Astrocyte (in vitro differentiated cells and primary cell): ENCODE results near the gene ZNF587. TPM values are rescaled to one million over a fixed set of nuclear protein-coding genes. Genes with fewer than 3 reads are reported as not detected.
A peak's percentile ranks its signal among the peaks of the same experiment; 100 is the strongest.
"Not testable (repeated sequence)": the region's sequence is repeated elsewhere in the genome, so short reads cannot be mapped to it uniquely, and the experiment has no call there.

Experiments
- DNase-seq: peaks from one replicate; pipeline ENCODE4 v3.0.0-alpha.2; 2010; ENCODE audit warnings: low read depth
- FAIRE-seq: peaks from 2 replicates; lab custom pipeline; 2011; peaks lifted over from hg19 to GRCh38; lab: Jason Lieb, UNC
- H2AFZ ChIP-seq: 2 replicates; pipeline ENCODE4 v1.6.0; 2012; ENCODE audit warnings: low read depth, low read length, inconsistent platforms
- H3K27ac ChIP-seq: 2 replicates; pipeline ENCODE4 v1.5.1; 2011; ENCODE audit warnings: low read depth, low read length, inconsistent platforms
- H3K27me3 ChIP-seq: 2 replicates; pipeline ENCODE4 v1.6.0; 2011; ENCODE audit warnings: low read length, inconsistent platforms; ENCODE audit not compliant: insufficient read depth
- H3K36me3 ChIP-seq: 2 replicates; pipeline ENCODE4 v1.5.1; 2011; ENCODE audit warnings: low read length, inconsistent platforms; ENCODE audit not compliant: insufficient read depth
- H3K4me1 ChIP-seq: 2 replicates; pipeline ENCODE4 v1.5.1; 2011; ENCODE audit warnings: low read length, inconsistent platforms; ENCODE audit not compliant: insufficient read depth
- H3K4me2 ChIP-seq: 2 replicates; pipeline ENCODE4 v1.6.0; 2012; ENCODE audit warnings: low read length, inconsistent platforms
- H3K4me3 ChIP-seq: 2 replicates; pipeline ENCODE4 v1.5.1; 2011; ENCODE audit warnings: low read depth, mild to moderate bottlenecking, low read length, inconsistent platforms; ENCODE audit not compliant: insufficient read depth
- H3K79me2 ChIP-seq: 2 replicates; pipeline ENCODE4 v1.6.0; 2012; ENCODE audit warnings: mild to moderate bottlenecking, low read length, inconsistent platforms; ENCODE audit not compliant: insufficient read depth
- H3K9ac ChIP-seq: 2 replicates; pipeline ENCODE4 v1.6.0; 2012; ENCODE audit warnings: mild to moderate bottlenecking, low read length, inconsistent platforms
- H3K9me3 ChIP-seq: 2 replicates; pipeline ENCODE4 v1.5.1; 2012; ENCODE audit warnings: low read depth, mild to moderate bottlenecking, low read length, inconsistent platforms; ENCODE audit not compliant: insufficient read depth
- H4K20me1 ChIP-seq: 2 replicates; pipeline ENCODE4 v1.6.0; 2012; ENCODE audit warnings: low read length, inconsistent platforms; ENCODE audit not compliant: insufficient read depth
- H3K27ac Mint-ChIP-seq: one replicate; pipeline ENCODE4 v1.8.0; 2021; ENCODE audit warnings: mild to moderate bottlenecking, mixed read lengths; ENCODE audit not compliant: unreplicated experiment
- H3K27me3 Mint-ChIP-seq: one replicate; pipeline ENCODE4 v1.8.0; 2021; ENCODE audit warnings: low read depth, mixed read lengths; ENCODE audit not compliant: unreplicated experiment
- H3K36me3 Mint-ChIP-seq: one replicate; pipeline ENCODE4 v1.8.0; 2021; ENCODE audit warnings: low read depth, mixed read lengths; ENCODE audit not compliant: unreplicated experiment
- H3K4me1 Mint-ChIP-seq: one replicate; pipeline ENCODE4 v1.8.0; 2021; ENCODE audit warnings: low read depth, mixed read lengths; ENCODE audit not compliant: unreplicated experiment
- H3K4me3 Mint-ChIP-seq: one replicate; pipeline ENCODE4 v1.8.0; 2021; ENCODE audit warnings: mild to moderate bottlenecking, moderate library complexity, mixed read lengths; ENCODE audit not compliant: unreplicated experiment
- H3K9me3 Mint-ChIP-seq: one replicate; pipeline ENCODE4 v1.8.0; 2021; ENCODE audit warnings: mild to moderate bottlenecking, mixed read lengths; ENCODE audit not compliant: unreplicated experiment
- EZH2 ChIP-seq: IDR thresholded peaks from 2 replicates; pipeline ENCODE4 v1.6.1; 2012; ENCODE audit warnings: mild to moderate bottlenecking, low read length, inconsistent platforms; ENCODE audit not compliant: insufficient read depth
- total RNA-seq: library from RNA; stranded (reverse); gene quantifications from 2 replicates; pipeline ENCODE4 v1.2.1, GENCODE V29; 2021

Gene ZNF587
- total RNA-seq, 1 donor from 2014 or later, result 37.4 TPM

- FAIRE-seq (no peak), DNase-seq (peak; percentile 76)
Measured at GRCh38 chr19:57850553-57851017, 926 bp downstream of the ZNF587 start.

DNA sequence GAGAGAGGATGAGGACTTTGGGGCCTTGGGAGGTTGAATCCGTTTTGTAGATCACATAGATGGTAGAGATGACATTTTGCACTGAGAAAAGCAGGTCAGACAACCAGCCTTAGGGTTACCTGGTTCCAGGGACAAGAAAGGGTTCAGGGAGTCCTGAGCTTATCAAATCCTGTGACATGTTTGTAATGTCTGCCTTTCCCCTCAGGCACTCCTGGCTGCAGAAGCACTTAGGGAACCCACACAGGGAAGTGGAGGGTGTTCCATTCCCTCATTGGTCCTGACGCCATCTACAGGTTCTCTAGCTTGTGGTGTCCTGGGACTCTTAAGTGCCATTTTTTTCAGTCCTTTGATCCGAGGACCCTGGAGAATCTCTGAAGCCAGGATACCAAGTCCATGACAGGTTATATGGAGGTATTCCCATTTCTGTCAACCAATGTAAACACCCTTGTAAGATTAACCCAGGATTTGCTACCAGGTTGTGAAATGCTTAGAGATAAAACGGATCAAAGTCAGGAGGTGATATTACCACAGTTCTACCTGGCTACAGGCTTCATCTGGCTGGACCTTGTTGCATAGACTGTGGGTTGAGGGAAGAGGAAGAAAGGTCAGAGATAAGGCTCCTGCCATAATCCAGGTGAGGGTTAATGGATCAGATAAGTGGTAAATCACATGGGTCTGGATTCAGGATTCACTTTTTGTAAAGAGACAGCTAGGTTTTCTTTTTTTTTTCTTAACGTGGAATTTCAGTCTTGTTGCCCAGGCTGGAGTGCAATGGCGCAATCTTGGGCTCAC lies 2.3 kb downstream of the ZNF587 start:
- Mint-ChIP-seq H3K4me1 (peaks cover 15% of the 10 kb centered on the region), H3K4me3 (peak overlapping the region; percentile 97), H3K36me3 (peaks cover 13% of the 10 kb centered on the region), H3K27ac (peak overlapping the region; percentile 34)
- not testable (repeated sequence) for DNase-seq, H3K9me3 Mint-ChIP-seq, H3K27me3 ChIP-seq, FAIRE-seq, H3K9ac ChIP-seq, H3K27ac ChIP-seq, H2AFZ ChIP-seq, H3K9me3 ChIP-seq, H3K27me3 Mint-ChIP-seq
- Histone ChIP-seq H3K4me2 (peak overlapping the region; percentile 99), H3K79me2 (peaks cover 64% of the 10 kb centered on the region), H3K36me3 (peaks cover 17% of the 10 kb centered on the region), H3K4me1 (peaks cover 11% of the 10 kb centered on the region), H3K4me3 (peak overlapping the region; percentile 83), H4K20me1 (peaks cover 33% of the 10 kb centered on the region)

More at GRCh38 chr19:57850553-57851017, 926 bp downstream of the ZNF587 start:
- H3K4me1 Mint-ChIP-seq, result peaks cover 15% of the 10 kb centered on the region
- H3K4me3 Mint-ChIP-seq, result peak overlapping the region; percentile 97
- H3K27me3 ChIP-seq, result no peaks in the 10 kb centered on the region
- H3K9ac ChIP-seq, result peak overlapping the region; percentile 96
- peaks cover 69% of the 10 kb centered on the region for H3K79me2 ChIP-seq
- peaks cover 12% of the 10 kb centered on the region for H3K36me3 ChIP-seq
- peaks cover 40% of the 10 kb centered on the region for H4K20me1 ChIP-seq
- H3K4me3 ChIP-seq, result peak overlapping the region; percentile 83
- TF ChIP-seq EZH2, result no peak
- no peak overlapping the region for H2AFZ ChIP-seq
- peaks cover 11% of the 10 kb centered on the region for H3K4me1 ChIP-seq
- peak overlapping the region; percentile 79 for H3K27ac Mint-ChIP-seq
- H3K9me3 Mint-ChIP-seq, result no peaks in the 10 kb centered on the region
- H3K4me2 ChIP-seq, result peak overlapping the region; percentile 99
- H3K9me3 ChIP-seq, result no peaks in the 10 kb centered on the region
- no peaks in the 10 kb centered on the region for H3K27me3 Mint-ChIP-seq
- H3K27ac ChIP-seq, result peak overlapping the region; percentile 66
- H3K36me3 Mint-ChIP-seq, result peaks cover 13% of the 10 kb centered on the region

GRCh38 chr19:57854117-57854516 lies 4.5 kb downstream of the ZNF587 start:
- peak overlapping the region; percentile 14 for H3K27ac Mint-ChIP-seq
- H3K9ac ChIP-seq, H3K9me3 ChIP-seq, H3K9me3 Mint-ChIP-seq, DNase-seq, H3K4me2 ChIP-seq, H2AFZ ChIP-seq, H3K4me3 Mint-ChIP-seq, H3K27ac ChIP-seq, H3K27me3 Mint-ChIP-seq, H3K4me3 ChIP-seq, H3K27me3 ChIP-seq: not testable (repeated sequence)
- Histone ChIP-seq H3K36me3 (peaks cover 28% of the 10 kb centered on the region), H4K20me1 (peaks cover 39% of the 10 kb centered on the region), H3K79me2 (peaks cover 69% of the 10 kb centered on the region), H3K4me1 (peaks cover 11% of the 10 kb centered on the region)
- H3K4me1 Mint-ChIP-seq, result peaks cover 15% of the 10 kb centered on the region
- FAIRE-seq, result peak; percentile 23
- H3K36me3 Mint-ChIP-seq, result peaks cover 22% of the 10 kb centered on the region

DNA sequence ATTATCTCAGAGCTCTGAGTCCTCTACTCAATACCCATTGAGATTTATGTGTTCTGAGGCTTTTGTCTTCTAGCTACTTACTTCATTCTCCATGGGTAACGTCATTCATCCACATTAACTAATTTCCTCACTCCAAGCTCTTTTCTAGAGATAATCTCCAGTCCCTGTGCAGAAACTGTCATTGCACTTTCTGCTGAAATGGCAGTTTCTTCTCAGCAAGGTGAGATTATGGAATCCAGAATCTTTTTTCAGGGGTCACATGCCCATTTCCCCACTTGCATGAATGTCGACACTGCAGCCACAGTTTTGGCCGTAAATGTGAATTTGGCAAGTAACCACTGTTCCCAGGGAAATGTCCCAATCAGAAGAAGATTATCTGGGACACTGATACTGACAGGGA lies 12.7 kb downstream of the ZNF587 start:
- H3K9me3 Mint-ChIP-seq, H3K27me3 ChIP-seq, H3K4me3 Mint-ChIP-seq, H3K9ac ChIP-seq, H3K27ac Mint-ChIP-seq, H3K4me3 ChIP-seq, H2AFZ ChIP-seq, H3K27me3 Mint-ChIP-seq, H3K4me1 Mint-ChIP-seq, DNase-seq, H3K4me2 ChIP-seq, H3K27ac ChIP-seq, H3K4me1 ChIP-seq, FAIRE-seq: not testable (repeated sequence)
- H4K20me1 ChIP-seq, result peaks cover 11% of the 10 kb centered on the region
- H3K79me2 ChIP-seq, result peaks cover 35% of the 10 kb centered on the region
- peaks cover 70% of the 10 kb centered on the region for H3K36me3 ChIP-seq
- peaks cover 50% of the 10 kb centered on the region for H3K9me3 ChIP-seq
- H3K36me3 Mint-ChIP-seq, result peaks cover 36% of the 10 kb centered on the region
